ENCODE results near the gene ZC3H14. TPM values are rescaled to one million over a fixed set of nuclear protein-coding genes. Genes with fewer than 3 reads are reported as not detected.

ZC3H14 gene
- polyA plus RNA-seq, 1 of the 3 experiments (the other 2 are of a cell fraction) = 61.5 TPM

DNA sequence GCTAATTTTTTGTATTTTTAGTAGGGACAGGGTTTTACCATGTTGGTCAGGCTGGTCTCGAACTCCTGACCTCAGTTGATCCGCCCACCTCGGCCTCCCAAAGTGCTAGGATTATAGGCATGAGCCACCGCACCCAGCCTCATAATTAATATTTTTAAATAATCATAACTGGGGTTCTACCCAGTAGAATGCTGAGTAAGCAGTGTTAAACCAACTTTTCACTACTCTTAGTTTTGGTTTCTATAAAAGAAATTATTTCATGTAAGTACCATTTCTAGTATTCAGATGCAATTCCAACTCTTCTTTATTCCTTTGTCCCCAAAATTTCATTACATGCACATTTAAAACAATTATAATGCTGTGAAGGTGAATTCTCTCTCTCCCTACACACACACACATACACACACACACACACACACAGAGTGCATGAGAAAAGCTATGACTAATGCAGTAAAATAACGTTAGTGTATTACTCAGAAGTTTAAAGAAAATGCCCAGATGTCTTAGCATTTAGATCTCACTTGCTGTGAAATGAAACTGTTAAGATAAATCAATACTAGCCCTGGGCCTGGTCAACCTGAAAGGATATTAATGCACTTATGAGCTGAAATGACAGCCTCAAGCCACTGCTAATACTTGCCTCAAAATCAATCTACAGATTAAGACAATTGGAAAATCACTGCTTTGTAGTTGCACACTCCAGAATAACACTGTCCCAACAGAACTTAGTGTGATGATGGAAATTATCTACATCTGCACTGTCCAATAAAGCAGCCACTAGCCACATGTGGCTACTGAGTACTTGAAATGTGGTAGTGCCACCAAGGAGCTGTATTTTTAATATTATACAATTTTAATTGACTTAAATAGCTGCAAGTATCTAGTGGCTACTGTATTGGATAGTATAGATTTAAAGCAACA, 44.0 kb upstream of the ZC3H14 start:
- no peak for DNase-seq
- Histone ChIP-seq H3K4me2 (no peak overlapping the region), H3K36me3 (replicated peaks in 1 of 2; ENCODE audit: control insufficient read depth in 1 of 2, insufficient read depth in 2 of 2, low read length in 1 of 2) (peaks cover 22 to 25% of the 10 kb centered on the region in 2 experiments), H2AFZ (ENCODE audit: low read depth) (no peak overlapping the region), H3K4me1 (ENCODE audit: control insufficient read depth in 1 of 2, insufficient read depth in 2 of 2, low read depth in 1 of 2, low read length in 1 of 2) (no peaks in the 10 kb centered on the region; a peak in 1 of 4 replicates), H3K27ac (ENCODE audit: low read depth in 2 of 2, low read length in 1 of 2) (peak overlapping the region in 1 of 2 experiments; percentile 51; a peak in 1 of 4 replicates), H3F3A (replicated peaks; ENCODE audit: insufficient read depth) (peaks cover 5% of the 10 kb centered on the region), H3K9me3 (no peaks in the 10 kb centered on the region), H4K20me1 (ENCODE audit: insufficient read depth) (peaks cover 3% of the 10 kb centered on the region), H3K9ac (no peak overlapping the region), H3K27me3 (ENCODE audit: insufficient read depth) (no peaks in the 10 kb centered on the region), H3K9me2 (no peaks in the 10 kb centered on the region), H3K4me3 (ENCODE audit: low read depth in 2 of 2, low read length in 1 of 2) (no peak overlapping the region), H3K79me2 (ENCODE audit: insufficient read depth) (peaks cover 45% of the 10 kb centered on the region)
- 73% methylated on average over 5 of the region's 5 CpGs for WGBS (ENCODE audit: low lambda C conversion rate)
- CTCF ChIA-PET = interaction anchor here (1.0 kb wide), 1 partner anchor 329 kb away, joined by 4 read pairs; no protein-coding TSS in a partner anchor
- TF ChIP-seq FOSL2 (IDR thresholded peaks at IDR 0.05; ENCODE audit: borderline replicate concordance, low read depth) = peak; percentile 81
- TF ChIP-seq TCF12 (IDR thresholded peaks at IDR 0.05) = peak; percentile 72
- TF ChIP-seq TAF1 (IDR thresholded peaks at IDR 0.05; ENCODE audit: borderline replicate concordance, low read depth, low read length) = 0 out of 2 replicates have a peak, but pooled peaks have one; percentile 17
- no peak for TF ChIP-seq GABPA (IDR thresholded peaks at IDR 0.05; ENCODE audit: low read depth)
- TF ChIP-seq RFX5 (IDR thresholded peaks at IDR 0.05; ENCODE audit: low read length) = no peak
- TF ChIP-seq, protein P1, sequence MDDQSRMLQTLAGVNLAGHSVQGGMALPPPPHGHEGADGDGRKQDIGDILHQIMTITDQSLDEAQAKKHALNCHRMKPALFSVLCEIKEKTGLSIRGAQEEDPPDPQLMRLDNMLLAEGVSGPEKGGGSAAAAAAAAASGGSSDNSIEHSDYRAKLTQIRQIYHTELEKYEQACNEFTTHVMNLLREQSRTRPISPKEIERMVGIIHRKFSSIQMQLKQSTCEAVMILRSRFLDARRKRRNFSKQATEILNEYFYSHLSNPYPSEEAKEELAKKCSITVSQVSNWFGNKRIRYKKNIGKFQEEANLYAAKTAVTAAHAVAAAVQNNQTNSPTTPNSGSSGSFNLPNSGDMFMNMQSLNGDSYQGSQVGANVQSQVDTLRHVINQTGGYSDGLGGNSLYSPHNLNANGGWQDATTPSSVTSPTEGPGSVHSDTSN (IDR thresholded peaks at IDR 0.05) = 0 out of 2 replicates have a peak, but pooled peaks have one; percentile 31
- peak in 1 of 2 experiments; percentile 16; a peak in 1 of 4 replicates for TF ChIP-seq EP300 (IDR thresholded peaks at IDR 0.05; ENCODE audit: borderline replicate concordance in 1 of 2, low read depth in 1 of 2, low read length in 1 of 2)
- TF ChIP-seq NRF1 (IDR thresholded peaks at IDR 0.05; ENCODE audit: low read depth, low read length) = no peak
- no peak for TF ChIP-seq SIN3A (IDR thresholded peaks at IDR 0.05; ENCODE audit: borderline replicate concordance, low read depth, low read length)
- peak; percentile 69 for TF ChIP-seq JUND (IDR thresholded peaks at IDR 0.05)
- POLR2A ChIA-PET = no interaction called here

DNA sequence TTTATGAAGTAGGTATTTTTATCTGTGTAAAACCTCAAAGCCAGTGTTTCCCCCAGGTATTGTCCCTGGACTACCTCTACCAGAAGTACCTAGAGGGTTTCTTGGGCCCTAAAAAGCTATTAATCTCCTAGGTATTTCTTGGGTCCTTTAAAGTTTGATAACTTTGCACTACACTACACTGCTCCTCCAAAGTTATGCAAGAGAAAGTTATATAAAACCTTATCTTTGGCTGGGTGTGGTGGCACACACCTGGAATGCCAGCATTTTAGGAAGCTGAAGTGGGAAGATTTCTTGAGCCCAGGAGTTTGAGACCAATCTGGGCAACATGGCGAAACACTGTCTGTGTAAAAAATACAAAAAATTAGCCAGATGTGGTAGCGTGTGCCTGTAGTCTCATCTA, 42.9 kb upstream of the ZC3H14 start:
- Histone ChIP-seq H2AFZ (ENCODE audit: low read depth) (no peak overlapping the region), H3K27me3 (ENCODE audit: insufficient read depth) (no peaks in the 10 kb centered on the region), H3K4me2 (no peak overlapping the region), H3K9ac (no peak overlapping the region), H3K4me3 (ENCODE audit: low read depth in 2 of 2, low read length in 1 of 2) (no peak overlapping the region), H3K9me3 (no peaks in the 10 kb centered on the region), H3K9me2 (no peaks in the 10 kb centered on the region), H3K27ac (ENCODE audit: low read depth in 2 of 2, low read length in 1 of 2) (no peak overlapping the region), H3F3A (replicated peaks; ENCODE audit: insufficient read depth) (peaks cover 5% of the 10 kb centered on the region), H3K36me3 (replicated peaks in 1 of 2; ENCODE audit: control insufficient read depth in 1 of 2, insufficient read depth in 2 of 2, low read length in 1 of 2) (peaks cover 12 to 22% of the 10 kb centered on the region in 2 experiments), H3K79me2 (ENCODE audit: insufficient read depth) (peaks cover 54% of the 10 kb centered on the region), H3K4me1 (ENCODE audit: control insufficient read depth in 1 of 2, insufficient read depth in 2 of 2, low read depth in 1 of 2, low read length in 1 of 2) (no peaks in the 10 kb centered on the region; a peak in 1 of 4 replicates), H4K20me1 (ENCODE audit: insufficient read depth) (peaks cover 3% of the 10 kb centered on the region)
- POLR2A ChIA-PET = no interaction called here
- WGBS (ENCODE audit: low lambda C conversion rate) = 96% methylated on average over 2 of the region's 2 CpGs
- no peak for TF ChIP-seq GABPA (IDR thresholded peaks at IDR 0.05; ENCODE audit: low read depth)
- TF ChIP-seq, protein P2, sequence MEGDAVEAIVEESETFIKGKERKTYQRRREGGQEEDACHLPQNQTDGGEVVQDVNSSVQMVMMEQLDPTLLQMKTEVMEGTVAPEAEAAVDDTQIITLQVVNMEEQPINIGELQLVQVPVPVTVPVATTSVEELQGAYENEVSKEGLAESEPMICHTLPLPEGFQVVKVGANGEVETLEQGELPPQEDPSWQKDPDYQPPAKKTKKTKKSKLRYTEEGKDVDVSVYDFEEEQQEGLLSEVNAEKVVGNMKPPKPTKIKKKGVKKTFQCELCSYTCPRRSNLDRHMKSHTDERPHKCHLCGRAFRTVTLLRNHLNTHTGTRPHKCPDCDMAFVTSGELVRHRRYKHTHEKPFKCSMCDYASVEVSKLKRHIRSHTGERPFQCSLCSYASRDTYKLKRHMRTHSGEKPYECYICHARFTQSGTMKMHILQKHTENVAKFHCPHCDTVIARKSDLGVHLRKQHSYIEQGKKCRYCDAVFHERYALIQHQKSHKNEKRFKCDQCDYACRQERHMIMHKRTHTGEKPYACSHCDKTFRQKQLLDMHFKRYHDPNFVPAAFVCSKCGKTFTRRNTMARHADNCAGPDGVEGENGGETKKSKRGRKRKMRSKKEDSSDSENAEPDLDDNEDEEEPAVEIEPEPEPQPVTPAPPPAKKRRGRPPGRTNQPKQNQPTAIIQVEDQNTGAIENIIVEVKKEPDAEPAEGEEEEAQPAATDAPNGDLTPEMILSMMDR (IDR thresholded peaks at IDR 0.05) = no peak
- no peak for TF ChIP-seq FOXM1 (IDR thresholded peaks at IDR 0.05; ENCODE audit: low read depth)
- no peak for TF ChIP-seq FOXJ3 (CRISPR knock-in tag; IDR thresholded peaks at IDR 0.05)
- TF ChIP-seq, protein P3, sequence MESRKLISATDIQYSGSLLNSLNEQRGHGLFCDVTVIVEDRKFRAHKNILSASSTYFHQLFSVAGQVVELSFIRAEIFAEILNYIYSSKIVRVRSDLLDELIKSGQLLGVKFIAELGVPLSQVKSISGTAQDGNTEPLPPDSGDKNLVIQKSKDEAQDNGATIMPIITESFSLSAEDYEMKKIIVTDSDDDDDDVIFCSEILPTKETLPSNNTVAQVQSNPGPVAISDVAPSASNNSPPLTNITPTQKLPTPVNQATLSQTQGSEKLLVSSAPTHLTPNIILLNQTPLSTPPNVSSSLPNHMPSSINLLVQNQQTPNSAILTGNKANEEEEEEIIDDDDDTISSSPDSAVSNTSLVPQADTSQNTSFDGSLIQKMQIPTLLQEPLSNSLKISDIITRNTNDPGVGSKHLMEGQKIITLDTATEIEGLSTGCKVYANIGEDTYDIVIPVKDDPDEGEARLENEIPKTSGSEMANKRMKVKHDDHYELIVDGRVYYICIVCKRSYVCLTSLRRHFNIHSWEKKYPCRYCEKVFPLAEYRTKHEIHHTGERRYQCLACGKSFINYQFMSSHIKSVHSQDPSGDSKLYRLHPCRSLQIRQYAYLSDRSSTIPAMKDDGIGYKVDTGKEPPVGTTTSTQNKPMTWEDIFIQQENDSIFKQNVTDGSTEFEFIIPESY (IDR thresholded peaks at IDR 0.05; ENCODE audit: borderline replicate concordance, low read depth) = no peak
- TF ChIP-seq, protein P4, sequence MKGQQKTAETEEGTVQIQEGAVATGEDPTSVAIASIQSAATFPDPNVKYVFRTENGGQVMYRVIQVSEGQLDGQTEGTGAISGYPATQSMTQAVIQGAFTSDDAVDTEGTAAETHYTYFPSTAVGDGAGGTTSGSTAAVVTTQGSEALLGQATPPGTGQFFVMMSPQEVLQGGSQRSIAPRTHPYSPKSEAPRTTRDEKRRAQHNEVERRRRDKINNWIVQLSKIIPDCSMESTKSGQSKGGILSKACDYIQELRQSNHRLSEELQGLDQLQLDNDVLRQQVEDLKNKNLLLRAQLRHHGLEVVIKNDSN (IDR thresholded peaks at IDR 0.05; ENCODE audit: borderline replicate concordance, low read depth) = no peak
- no peak for TF ChIP-seq RFX5 (IDR thresholded peaks at IDR 0.05; ENCODE audit: low read length)
- no peak for TF ChIP-seq POLR2AphosphoS5 (IDR thresholded peaks at IDR 0.05; ENCODE audit: low read depth, low read length)
- TF ChIP-seq EZH2phosphoT487 (IDR thresholded peaks at IDR 0.05; ENCODE audit: borderline replicate concordance, low read depth) = no peak
- TF ChIP-seq YY1 (IDR thresholded peaks at IDR 0.05; ENCODE audit: low read depth) = no peak
- CTCF ChIA-PET = interaction anchor here (1.0 kb wide), 2 partner anchors 28 to 330 kb away, joined by 3 to 4 read pairs; no protein-coding TSS in a partner anchor
- no peak for DNase-seq

Measured in SK-N-SH (cell line).